GM21529 (cell line): ENCODE data around the gene PTPN3.

Source experiments
- ATAC-seq: cut with Tn5 transposase; IDR thresholded peaks from one replicate; pipeline ENCODE4 v1.9.1; 2021; ENCODE audit not compliant: unreplicated experiment

Gene PTPN3

GRCh38 chr9:109426626-109427402 lies 71.3 kb downstream of the PTPN3 start:
- ATAC-seq = no peak

- no peak for ATAC-seq
Observed at GRCh38 chr9:109424618-109425017, 73.5 kb downstream of the PTPN3 start.

- ATAC-seq = no peak
Observed at GRCh38 chr9:109423877-109424276, 74.2 kb downstream of the PTPN3 start.

GRCh38 chr9:109422641-109423040 lies 75.5 kb downstream of the PTPN3 start:
- peak; percentile 83 for ATAC-seq

- ATAC-seq = no peak
Observed at GRCh38 chr9:109421026-109421970, 76.8 kb downstream of the PTPN3 start.

GRCh38 chr9:109419531-109419930 lies 78.6 kb downstream of the PTPN3 start:
- ATAC-seq = no peak

GRCh38 chr9:109418827-109419226 lies 79.3 kb downstream of the PTPN3 start:
- ATAC-seq = peak; percentile 34

GRCh38 chr9:109417585-109418544 lies 80.2 kb downstream of the PTPN3 start:
- no peak for ATAC-seq

GRCh38 chr9:109417054-109417453 lies 81.1 kb downstream of the PTPN3 start:
- no peak for ATAC-seq

- peak; percentile 49 for ATAC-seq
Observed at GRCh38 chr9:109416135-109416706, 81.9 kb downstream of the PTPN3 start.

- no peak for ATAC-seq
Observed at GRCh38 chr9:109414125-109414785, 83.9 kb downstream of the PTPN3 start.

- ATAC-seq = peak; percentile 34
Observed at GRCh38 chr9:109411798-109412352, 86.2 kb downstream of the PTPN3 start.

GRCh38 chr9:109411069-109411761 lies 86.9 kb downstream of the PTPN3 start:
- peak; percentile 80 for ATAC-seq

- no peak for ATAC-seq
Observed at GRCh38 chr9:109409773-109410397, 88.2 kb downstream of the PTPN3 start.

GRCh38 chr9:109408759-109409462 lies 89.2 kb downstream of the PTPN3 start:
- no peak for ATAC-seq

- no peak for ATAC-seq
Observed at GRCh38 chr9:109403766-109404320, 94.3 kb downstream of the PTPN3 start.

- ATAC-seq = no peak
Observed at GRCh38 chr9:109403116-109403515, 95.0 kb downstream of the PTPN3 start.

GRCh38 chr9:109401990-109402318 lies 96.2 kb downstream of the PTPN3 start:
- ATAC-seq = no peak
